Measurements from ENCODE around the gene ACSL6.

The ACSL6 gene

DNA sequence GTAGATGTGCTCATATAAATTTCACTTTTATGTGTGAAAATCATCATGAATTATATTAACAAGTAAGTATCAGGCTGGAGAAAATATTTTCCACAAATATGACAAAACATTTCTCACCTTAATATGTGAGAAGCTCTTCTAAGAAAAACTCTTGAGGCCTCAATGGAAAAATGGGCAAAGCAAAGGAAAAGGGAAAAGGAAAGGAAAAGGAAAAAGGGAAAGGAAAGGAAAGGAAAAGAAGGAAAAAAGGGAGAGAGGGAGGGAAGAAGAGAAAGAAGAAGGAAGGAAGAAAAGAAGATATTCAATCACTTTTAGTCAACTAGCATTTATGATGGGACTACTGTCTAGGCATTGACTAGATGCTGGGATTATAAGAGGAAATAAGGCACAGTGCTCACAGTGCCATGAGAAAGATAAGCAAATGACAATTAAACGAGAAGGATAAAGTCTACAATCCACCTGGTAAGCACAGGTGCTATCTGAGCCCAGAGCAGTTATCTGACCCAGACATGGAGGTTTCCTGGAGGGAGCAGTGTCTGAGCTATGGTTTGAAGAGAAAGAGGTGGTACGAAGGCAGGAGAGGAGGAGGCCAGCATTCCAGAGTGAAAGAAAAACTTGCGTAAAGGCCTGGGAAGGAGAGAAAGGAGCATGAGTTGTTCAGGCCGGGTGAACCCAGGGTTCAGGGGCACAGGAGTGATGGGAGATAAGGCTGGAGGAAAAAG, 18.3 kb upstream of the ACSL6 start:
- TF ChIP-seq, protein P1, sequence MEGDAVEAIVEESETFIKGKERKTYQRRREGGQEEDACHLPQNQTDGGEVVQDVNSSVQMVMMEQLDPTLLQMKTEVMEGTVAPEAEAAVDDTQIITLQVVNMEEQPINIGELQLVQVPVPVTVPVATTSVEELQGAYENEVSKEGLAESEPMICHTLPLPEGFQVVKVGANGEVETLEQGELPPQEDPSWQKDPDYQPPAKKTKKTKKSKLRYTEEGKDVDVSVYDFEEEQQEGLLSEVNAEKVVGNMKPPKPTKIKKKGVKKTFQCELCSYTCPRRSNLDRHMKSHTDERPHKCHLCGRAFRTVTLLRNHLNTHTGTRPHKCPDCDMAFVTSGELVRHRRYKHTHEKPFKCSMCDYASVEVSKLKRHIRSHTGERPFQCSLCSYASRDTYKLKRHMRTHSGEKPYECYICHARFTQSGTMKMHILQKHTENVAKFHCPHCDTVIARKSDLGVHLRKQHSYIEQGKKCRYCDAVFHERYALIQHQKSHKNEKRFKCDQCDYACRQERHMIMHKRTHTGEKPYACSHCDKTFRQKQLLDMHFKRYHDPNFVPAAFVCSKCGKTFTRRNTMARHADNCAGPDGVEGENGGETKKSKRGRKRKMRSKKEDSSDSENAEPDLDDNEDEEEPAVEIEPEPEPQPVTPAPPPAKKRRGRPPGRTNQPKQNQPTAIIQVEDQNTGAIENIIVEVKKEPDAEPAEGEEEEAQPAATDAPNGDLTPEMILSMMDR (IDR thresholded peaks at IDR 0.05; ENCODE audit: insufficient read depth, low read depth, low read length, missing control alignments): no peak
- H3K4me3 ChIP-seq (ENCODE audit: low read depth, low read length): no peak overlapping the region
- no peak for DNase-seq (ENCODE audit: low read depth)

DNA sequence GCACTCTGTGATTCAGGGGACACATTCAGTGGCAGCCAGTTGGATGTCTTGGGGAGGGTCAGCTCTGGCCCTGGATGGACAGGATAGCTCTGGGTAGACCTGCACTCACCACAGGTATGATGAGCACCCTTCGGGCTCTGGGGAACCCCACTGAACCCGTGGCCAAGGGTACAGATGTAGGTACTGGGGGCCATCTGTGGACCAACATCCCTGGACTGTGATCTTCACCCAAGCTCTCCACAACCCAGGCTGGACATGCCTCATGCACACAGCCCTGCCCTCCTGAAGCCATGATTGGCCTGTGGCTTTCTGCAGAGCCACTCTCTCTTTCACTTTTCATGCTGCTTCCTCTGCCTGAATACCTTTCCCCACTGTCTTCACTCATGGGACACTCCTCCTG, 15.6 kb upstream of the ACSL6 start:
- TF ChIP-seq, protein P1 (IDR thresholded peaks at IDR 0.05; ENCODE audit: insufficient read depth, low read depth, low read length, missing control alignments): no peak
- H3K4me3 ChIP-seq (ENCODE audit: low read depth, low read length): no peak overlapping the region
- no peak for DNase-seq (ENCODE audit: low read depth)

DNA sequence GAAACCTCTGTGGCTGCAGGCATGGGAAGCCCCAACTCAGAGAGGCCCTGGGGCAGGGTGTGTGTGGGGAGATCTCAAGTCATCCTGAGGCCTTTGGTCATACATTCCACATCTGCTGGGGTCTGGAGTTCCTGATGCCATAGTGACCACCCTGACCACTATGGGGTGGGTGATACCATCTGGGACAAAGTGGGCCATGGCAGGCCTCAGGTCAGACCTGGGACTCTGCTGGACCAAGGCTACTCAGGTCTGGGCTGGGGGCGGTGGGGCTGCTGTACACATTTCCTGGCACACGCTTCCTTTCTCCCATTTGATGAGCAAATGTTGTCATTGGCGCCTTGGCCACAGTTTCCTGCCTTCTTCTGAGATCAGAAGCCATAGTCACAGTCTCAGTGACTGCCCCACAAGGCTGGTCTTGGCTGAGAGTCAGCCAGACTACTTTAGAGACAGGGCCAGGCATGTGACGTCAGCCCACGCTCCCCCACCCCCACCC, 15.1 kb upstream of the ACSL6 start:
- TF ChIP-seq, protein P1 (IDR thresholded peaks at IDR 0.05; ENCODE audit: insufficient read depth, low read depth, low read length, missing control alignments): no peak

DNA sequence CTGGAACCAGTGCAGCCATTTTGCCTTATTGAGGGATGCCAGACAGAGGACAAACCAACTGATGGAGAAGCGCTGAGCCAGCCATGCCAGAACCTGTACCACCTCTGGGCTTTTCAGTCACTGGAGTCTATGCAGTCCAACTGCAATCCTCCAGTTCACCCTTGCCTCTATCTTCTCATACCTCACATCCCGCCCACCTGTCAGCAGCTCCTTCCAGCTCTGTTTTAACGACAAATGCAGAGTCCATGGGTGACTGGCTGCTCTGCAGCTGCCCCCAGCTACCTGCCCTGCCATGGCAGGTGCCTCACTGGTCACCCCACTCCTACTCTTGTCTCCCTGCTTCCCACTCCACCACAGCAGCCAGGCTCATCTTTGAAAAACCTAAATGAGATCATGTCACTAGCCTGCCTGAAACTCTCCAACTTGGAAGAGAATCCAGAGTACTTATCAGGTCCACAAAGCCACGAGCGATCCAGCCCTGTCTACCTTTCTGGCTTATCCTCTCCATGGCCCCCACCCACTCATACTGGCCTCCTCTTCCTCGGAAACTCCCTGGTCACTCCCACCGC, 14.0 kb upstream of the ACSL6 start:
- no peak for DNase-seq (ENCODE audit: low read depth)
- TF ChIP-seq, protein P1 (IDR thresholded peaks at IDR 0.05; ENCODE audit: insufficient read depth, low read depth, low read length, missing control alignments): no peak
- no peak overlapping the region for H3K4me3 ChIP-seq (ENCODE audit: low read depth, low read length)

More for the DNA sequence above, 15.1 kb upstream of the ACSL6 start:
- H3K4me3 ChIP-seq (ENCODE audit: low read depth, low read length): no peak overlapping the region
- DNase-seq (ENCODE audit: low read depth): no peak

DNA sequence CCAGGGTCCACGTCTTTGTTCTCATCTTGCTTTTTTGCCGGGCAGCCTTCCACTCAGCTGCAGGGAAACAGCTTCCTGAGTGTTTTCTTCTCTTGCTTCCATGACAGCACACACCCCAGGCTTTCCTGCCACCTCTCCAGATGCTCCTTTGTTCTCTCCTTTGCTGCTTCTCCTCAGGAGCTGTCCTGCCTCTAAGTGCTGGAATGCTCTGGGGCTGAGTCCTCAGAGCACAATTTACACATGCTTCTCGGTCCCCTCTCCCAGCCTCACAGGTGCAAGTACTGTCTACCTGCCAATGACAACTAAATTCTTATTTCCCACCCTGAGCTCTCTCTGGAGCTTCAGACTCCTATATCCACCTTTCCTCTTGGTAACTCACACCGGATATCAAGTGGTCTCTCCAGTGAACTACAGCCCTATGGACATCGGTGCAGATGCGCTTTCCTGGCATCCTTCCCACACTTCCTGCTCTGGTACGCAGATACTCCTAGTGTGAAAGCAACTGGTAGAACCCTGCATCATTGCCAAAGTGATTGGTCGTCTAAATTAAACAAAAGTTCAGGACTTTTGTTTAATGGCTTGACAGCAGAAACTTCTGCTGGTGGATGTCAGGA, 13.4 kb upstream of the ACSL6 start:
- no peak for DNase-seq (ENCODE audit: low read depth)
- no peak overlapping the region for H3K4me3 ChIP-seq (ENCODE audit: low read depth, low read length)
- TF ChIP-seq, protein P1 (IDR thresholded peaks at IDR 0.05; ENCODE audit: insufficient read depth, low read depth, low read length, missing control alignments): no peak

DNA sequence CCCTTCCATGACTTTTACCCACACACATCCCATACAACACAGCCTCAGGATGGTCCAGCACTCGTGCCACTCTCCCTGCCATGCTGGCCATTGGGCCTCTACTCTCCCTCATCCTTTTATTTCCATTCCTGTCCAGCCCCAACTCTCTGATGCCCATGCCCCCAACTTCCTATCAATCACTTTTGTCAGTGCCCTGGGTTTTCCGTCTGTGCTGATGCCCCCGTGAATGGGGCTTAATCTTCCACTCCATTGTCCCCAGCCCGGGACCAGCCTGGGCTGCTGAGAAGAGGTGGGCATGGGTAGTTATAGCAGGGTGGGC, 12.6 kb upstream of the ACSL6 start:
- TF ChIP-seq, protein P1 (IDR thresholded peaks at IDR 0.05; ENCODE audit: insufficient read depth, low read depth, low read length, missing control alignments): no peak
- DNase-seq (ENCODE audit: low read depth): no peak
- H3K4me3 ChIP-seq (ENCODE audit: low read depth, low read length): no peak overlapping the region
